ENCODE data around the gene TTC7B. TPM values are rescaled to one million over a fixed set of nuclear protein-coding genes. Genes with fewer than 3 reads are reported as not detected.
A peak's percentile ranks its signal among the peaks of the same experiment; 100 is the strongest.

TTC7B gene
- total and polyA plus RNA-seq, 2 of the 8 experiments (the other 6 are each of a cell fraction or from before 2014, with no cell fraction given): 23.7 to 34.0 TPM

GRCh38 chr14:90560991-90561390, 255.2 kb downstream of the TTC7B start:
- ChIA-PET CTCF (ENCODE audit: partially characterized antibody) (interaction anchor here (0.9 to 3.4 kb wide), 12 partner anchors 8 to 325 kb away, joined by 3 to 12 read pairs (median 4); no protein-coding TSS in a partner anchor), POLR2A (ENCODE audit: partially characterized antibody) (no interaction called here)
- no peak overlapping the region for H2BK12ac ChIP-seq (ENCODE audit: low read depth, low read length)
- no peak overlapping the region for H3K23ac ChIP-seq (ENCODE audit: insufficient read length)
- no peak overlapping the region for H3K4me2 ChIP-seq (ENCODE audit: insufficient read depth in 1 of 2, low read depth in 2 of 2, low read length in 2 of 2)
- no peak overlapping the region for H3K4ac ChIP-seq (replicated peaks; ENCODE audit: insufficient read length, low read depth, low read length)
- WGBS, 2 experiments (ENCODE audit: extremely low coverage in 1 of 2, insufficient coverage in 1 of 2, insufficient read length in 1 of 2, insufficient replicate concordance in 2 of 2, low coverage in 1 of 2, low lambda C conversion rate in 2 of 2, missing lambda C conversion rate in 1 of 2): 81% methylated on average over 10 of the region's 10 CpGs; no CpG with 5 or more reads in 1 of the 2 experiments
- H4K8ac ChIP-seq (ENCODE audit: extremely low read depth, insufficient read depth, low read length): no peak overlapping the region
- H3K56ac ChIP-seq (replicated peaks; ENCODE audit: insufficient read length, low read depth, low read length): no peak overlapping the region
- H3K79me1 ChIP-seq (ENCODE audit: low read depth, low read length): no peaks in the 10 kb centered on the region
- no peak overlapping the region for H3K4me3 ChIP-seq (ENCODE audit: extremely low read depth in 1 of 4, insufficient read depth in 2 of 4, low read depth in 3 of 4, low read length in 4 of 4)
- H3K9me3 ChIP-seq (ENCODE audit: insufficient read depth in 2 of 2, low read depth in 1 of 2, low read length in 1 of 2): peaks cover 0 to 3% of the 10 kb centered on the region in 2 experiments; a peak in 1 of 4 replicates
- no peak overlapping the region for H3K14ac ChIP-seq (ENCODE audit: insufficient read length)
- H3K4me1 ChIP-seq (replicated peaks in 1 of 4; ENCODE audit: control insufficient read depth in 3 of 4, insufficient read depth in 4 of 4, low read length in 3 of 4): peaks cover 0 to 8% (median 7%) of the 10 kb centered on the region in 4 experiments; a peak in 6 of 7 replicates
- H2BK5ac ChIP-seq (ENCODE audit: low read depth, low read length): no peak overlapping the region
- H2AK5ac ChIP-seq (ENCODE audit: low read depth, low read length): no peak overlapping the region
- H2BK15ac ChIP-seq (ENCODE audit: low read length): no peak overlapping the region
- H4K91ac ChIP-seq (replicated peaks; ENCODE audit: insufficient read length, low read length): no peak overlapping the region
- no peak overlapping the region for H3K27ac ChIP-seq (ENCODE audit: low read depth, low read length)
- H3K36me3 ChIP-seq (ENCODE audit: control insufficient read depth in 2 of 4, insufficient read depth in 4 of 4, low read length in 3 of 4): no peaks in the 10 kb centered on the region
- no peak overlapping the region for H2BK120ac ChIP-seq (replicated peaks; ENCODE audit: low read depth, low read length)
- H4K5ac ChIP-seq (ENCODE audit: insufficient read length, low read depth, low read length): no peak overlapping the region
- no peaks in the 10 kb centered on the region for H3K79me2 ChIP-seq (ENCODE audit: control insufficient read depth in 1 of 2, insufficient read depth in 2 of 2, low read length in 2 of 2)
- DNase-seq (ENCODE audit: low read depth in 1 of 2, low spot score in 2 of 2) (no peak), FAIRE-seq (no peak)
- H3K27me3 ChIP-seq (replicated peaks in 1 of 4; ENCODE audit: control insufficient read depth in 3 of 4, extremely low read depth in 1 of 4, insufficient read depth in 3 of 4, low read length in 3 of 4): no peaks in the 10 kb centered on the region; a peak in 1 of 7 replicates
- no peak overlapping the region for H3K18ac ChIP-seq (ENCODE audit: extremely low read depth, low read length)
- no peak overlapping the region for H2BK20ac ChIP-seq (ENCODE audit: low read length)
- H3K23me2 ChIP-seq (ENCODE audit: low read depth, low read length): no peaks in the 10 kb centered on the region
- H3K9ac ChIP-seq (replicated peaks in 1 of 4; ENCODE audit: extremely low read depth in 1 of 4, low read depth in 3 of 4, low read length in 3 of 4): no peak overlapping the region
- no peaks in the 10 kb centered on the region for H4K20me1 ChIP-seq (replicated peaks in 1 of 2; ENCODE audit: control insufficient read depth in 1 of 2, insufficient read depth in 2 of 2, low read length in 2 of 2)
- H2AFZ ChIP-seq (ENCODE audit: low read length): no peak overlapping the region
- TF ChIP-seq NRF1 (IDR thresholded peaks at IDR 0.05; ENCODE audit: low read depth, low read length) (no peak), SP1 (IDR thresholded peaks at IDR 0.05; ENCODE audit: low read depth, low read length) (no peak), SRF (IDR thresholded peaks at IDR 0.05; ENCODE audit: low read depth, low read length) (no peak), RAD21 (IDR thresholded peaks at IDR 0.05 in 1 of 2, conservative IDR thresholded peaks at IDR 0.05 in 1 of 2; ENCODE audit: low read depth in 2 of 2, low read length in 2 of 2) (peak; percentile 5 to 55; a peak in 3 of 4 replicates)
